Gastrocnemius medialis (tissue), 4 donors: Measurements from ENCODE around the gene TMEM161B. TPM values are rescaled to one million over a fixed set of nuclear protein-coding genes. Genes with fewer than 3 reads are reported as not detected.
"Not testable (repeated sequence)": the region's sequence is repeated elsewhere in the genome, so short reads cannot be mapped to it uniquely, and the experiment has no call there.

Source experiments
- ATAC-seq, 2 donors: fragments of 150-250 bp; one replicate each; pipeline ENCODE4 v1.9.1; 2016
- DNase-seq, 2 donors: peaks; one replicate each; pipeline ENCODE4 v3.0.0-alpha.2; 2019
- H3K27ac ChIP-seq, 4 donors: fragments of 200-600 bp; sonication (generic); 1 replicate in 1 of 4; 2 replicates in 3 of 4; pipeline ENCODE4 v1.5.1; 2016 to 2018; ENCODE audit warnings: mild to moderate bottlenecking in 2 of 4, moderate library complexity in 1 of 4
- H3K27me3 ChIP-seq, 3 donors: fragments of 200-600 bp; sonication (generic) in 2 of 3; 1 replicate in 1 of 3; 2 replicates in 2 of 3; pipeline versions ENCODE4 v1.5.1 to v1.6.0; 2016 to 2019; ENCODE audit warnings: mild to moderate bottlenecking in 1 of 3, moderate library complexity in 1 of 3
- H3K36me3 ChIP-seq, 2 donors: fragments of 200-600 bp; sonication (generic) in 1 of 2; one replicate each; pipeline ENCODE4 v1.5.1; 2017 to 2018
- H3K4me1 ChIP-seq, 2 donors: fragments of 200-600 bp; sonication (generic) in 1 of 2; one replicate each; pipeline ENCODE4 v1.5.1; 2016 to 2017; ENCODE audit warnings: mild to moderate bottlenecking in 2 of 2
- H3K4me3 ChIP-seq, 4 donors: fragments of 200-600 bp; sonication (generic) in 3 of 4; 1 replicate in 1 of 4; 2 replicates in 3 of 4; pipeline ENCODE4 v1.5.1; 2016 to 2019; ENCODE audit warnings: mild to moderate bottlenecking in 2 of 4
- H3K9me3 ChIP-seq, 3 donors: fragments of 200-600 bp; sonication (generic) in 2 of 3; 1 replicate in 1 of 3; 2 replicates in 2 of 3; pipeline ENCODE4 v1.5.1; 2016 to 2019
- POLR2A ChIP-seq, 2 donors: fragments of 450-650 bp; IDR thresholded peaks; one replicate each; pipeline ENCODE4 v1.6.1; 2017; ENCODE audit warnings: antibody characterized with exemption in 2 of 2, mild to moderate bottlenecking in 2 of 2, moderate library complexity in 2 of 2
- in situ Hi-C, 4 donors: fragments of 200-750 bp; cut with MboI; loops; one replicate each; pipeline versions ENCODE4 v1.15.0 to v1.8.0; 2017; ENCODE audit warnings: low sequenced_read_pairs in 4 of 4
- intact Hi-C: fragments of 100-400 bp; cut with DNase I; formaldehyde crosslinking; loops from one replicate; pipeline ENCODE4 v1.15.1; 2023; ENCODE audit warnings: low total_unique reads
- total RNA-seq, 4 donors: library from RNA; depleted of rRNA; stranded (reverse); fragments of >200 nt; gene quantifications; one replicate each; pipeline versions ENCODE4 v1.1.0 to v1.2.3, GENCODE V29; 2016
- TF ChIP-seq, protein P1 (sequence below), 5 experiments: fragments of 450-650 bp in 3 of 5; fragments of 200-600 bp in 2 of 5; sonication (generic) in 2 of 5; IDR thresholded peaks in 4 of 5; conservative IDR thresholded peaks in 1 of 5; 1 replicate in 4 of 5; 2 replicates in 1 of 5; pipeline ENCODE4 v1.5.1; 2016 to 2019; ENCODE audit warnings: antibody characterized with exemption in 5 of 5, mild to moderate bottlenecking in 3 of 5, moderate library complexity in 3 of 5

The TMEM161B gene
- total RNA-seq, 4 donors from 2014 or later, result 5.8 to 13.6 (median 6.3) TPM

DNA sequence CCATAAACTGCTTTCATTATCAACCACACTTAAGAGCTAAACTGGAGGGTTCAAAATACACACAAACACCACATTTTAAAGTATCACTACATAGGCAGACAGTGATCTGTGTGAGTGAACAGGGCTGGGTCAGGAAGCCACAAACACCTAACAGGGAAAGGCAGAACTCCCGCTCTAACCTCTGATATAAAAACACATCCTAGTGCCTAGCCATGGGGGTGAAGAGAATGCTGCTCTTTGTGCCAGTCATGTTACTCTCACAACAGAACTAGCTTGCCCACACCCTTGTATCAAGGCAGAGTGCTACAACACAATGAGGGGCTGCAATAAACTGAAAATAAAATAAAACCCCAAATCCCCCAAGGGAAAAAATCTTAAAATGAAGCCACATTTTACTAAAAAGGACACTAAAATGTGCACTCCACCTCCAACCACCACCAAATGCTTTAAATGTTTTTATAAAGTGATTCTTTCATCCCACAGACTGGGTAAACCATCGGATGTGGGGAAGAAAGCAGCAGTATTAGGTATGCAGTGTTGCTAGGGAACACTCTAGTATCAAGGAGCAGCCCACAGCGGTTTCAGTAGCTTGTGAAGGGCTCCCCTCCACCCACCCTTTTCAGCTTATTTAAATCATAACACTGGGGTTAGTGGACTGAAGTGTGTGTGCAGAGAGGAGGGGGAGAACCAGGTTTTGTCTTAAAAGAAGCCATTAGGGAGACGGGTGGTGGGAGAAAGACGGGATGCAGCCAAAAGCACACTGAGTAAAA lies 64.5 kb downstream of the TMEM161B start:
- no peak for ATAC-seq
- Histone ChIP-seq H3K36me3 (peaks cover 3 to 24% of the 10 kb centered on the region in 2 donors), H3K27me3 (no peaks in the 10 kb centered on the region), H3K4me1 (no peaks in the 10 kb centered on the region), H3K9me3 (no peaks in the 10 kb centered on the region), H3K4me3 (no peak overlapping the region), H3K27ac (no peak overlapping the region)
- in situ Hi-C loops (no loop called here), intact Hi-C loops (no loop called here)
- TF ChIP-seq, protein P1, sequence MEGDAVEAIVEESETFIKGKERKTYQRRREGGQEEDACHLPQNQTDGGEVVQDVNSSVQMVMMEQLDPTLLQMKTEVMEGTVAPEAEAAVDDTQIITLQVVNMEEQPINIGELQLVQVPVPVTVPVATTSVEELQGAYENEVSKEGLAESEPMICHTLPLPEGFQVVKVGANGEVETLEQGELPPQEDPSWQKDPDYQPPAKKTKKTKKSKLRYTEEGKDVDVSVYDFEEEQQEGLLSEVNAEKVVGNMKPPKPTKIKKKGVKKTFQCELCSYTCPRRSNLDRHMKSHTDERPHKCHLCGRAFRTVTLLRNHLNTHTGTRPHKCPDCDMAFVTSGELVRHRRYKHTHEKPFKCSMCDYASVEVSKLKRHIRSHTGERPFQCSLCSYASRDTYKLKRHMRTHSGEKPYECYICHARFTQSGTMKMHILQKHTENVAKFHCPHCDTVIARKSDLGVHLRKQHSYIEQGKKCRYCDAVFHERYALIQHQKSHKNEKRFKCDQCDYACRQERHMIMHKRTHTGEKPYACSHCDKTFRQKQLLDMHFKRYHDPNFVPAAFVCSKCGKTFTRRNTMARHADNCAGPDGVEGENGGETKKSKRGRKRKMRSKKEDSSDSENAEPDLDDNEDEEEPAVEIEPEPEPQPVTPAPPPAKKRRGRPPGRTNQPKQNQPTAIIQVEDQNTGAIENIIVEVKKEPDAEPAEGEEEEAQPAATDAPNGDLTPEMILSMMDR (IDR thresholded peaks at IDR 0.05 in 4 of 5, conservative IDR thresholded peaks at IDR 0.05 in 1 of 5), result no peak
- TF ChIP-seq POLR2A (IDR thresholded peaks at IDR 0.05), result no peak
- DNase-seq, result no peak

DNA sequence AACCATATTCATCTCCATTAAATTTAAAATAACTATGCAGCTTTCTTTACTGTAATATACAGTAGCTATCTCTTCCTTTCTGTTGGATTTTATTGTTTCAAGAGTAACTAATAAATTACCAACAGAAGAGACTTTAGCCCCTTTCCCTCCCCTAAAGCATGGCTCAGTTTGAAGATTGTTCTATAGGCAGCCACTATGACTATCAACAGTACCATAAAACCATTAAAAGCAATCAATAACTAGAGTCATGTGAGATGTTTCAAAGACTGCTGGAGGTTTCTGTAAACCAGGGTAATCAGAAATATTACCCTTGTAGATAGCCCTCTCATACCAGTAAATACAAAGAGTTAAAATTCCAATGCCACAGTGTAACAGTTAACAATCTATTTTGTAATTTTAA lies 73.0 kb downstream of the TMEM161B start:
- no peak for ATAC-seq
- no peak overlapping the region for H3K4me3 ChIP-seq
- H3K4me1 ChIP-seq, result no peaks in the 10 kb centered on the region
- no peaks in the 10 kb centered on the region for H3K9me3 ChIP-seq
- DNase-seq, result no peak
- peaks cover 0 to 3% of the 10 kb centered on the region in 2 donors for H3K36me3 ChIP-seq
- intact Hi-C loops, result no loop called here
- H3K27me3 ChIP-seq, result no peaks in the 10 kb centered on the region
- H3K27ac ChIP-seq, result no peak overlapping the region
- TF ChIP-seq, protein P1 (IDR thresholded peaks at IDR 0.05 in 4 of 5, conservative IDR thresholded peaks at IDR 0.05 in 1 of 5), result no peak
- TF ChIP-seq POLR2A (IDR thresholded peaks at IDR 0.05), result no peak
- in situ Hi-C loops, result no loop called here

DNA sequence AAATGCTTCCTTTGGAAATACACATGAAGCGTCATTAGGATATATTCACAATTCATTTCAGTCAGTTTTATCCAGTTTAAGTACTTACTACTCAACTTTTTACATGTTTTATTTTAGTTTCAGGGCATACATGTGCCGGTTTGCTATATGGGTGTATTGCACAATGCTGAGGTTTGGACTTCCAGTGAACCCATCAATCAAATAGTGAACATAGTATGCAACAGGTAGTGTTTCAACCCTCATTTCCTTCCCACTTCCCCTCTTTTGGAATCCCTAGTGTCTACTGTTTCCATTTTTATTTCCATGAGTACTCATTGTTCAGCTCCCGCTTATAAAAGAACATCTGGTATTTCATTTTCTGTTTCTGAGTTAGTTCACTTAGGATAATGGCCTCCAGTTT lies 74.7 kb downstream of the TMEM161B start:
- peaks cover 0 to 8% of the 10 kb centered on the region in 2 donors for H3K36me3 ChIP-seq
- DNase-seq, result no peak
- in situ Hi-C loops, result no loop called here
- no peaks in the 10 kb centered on the region for H3K9me3 ChIP-seq
- intact Hi-C loops, result no loop called here
- H3K4me1 ChIP-seq, result no peaks in the 10 kb centered on the region
- no peak for ATAC-seq
- no peaks in the 10 kb centered on the region for H3K27me3 ChIP-seq
- no peak overlapping the region for H3K27ac ChIP-seq
- TF ChIP-seq POLR2A (IDR thresholded peaks at IDR 0.05), result no peak
- TF ChIP-seq, protein P1 (IDR thresholded peaks at IDR 0.05 in 4 of 5, conservative IDR thresholded peaks at IDR 0.05 in 1 of 5), result no peak
- H3K4me3 ChIP-seq, result no peak overlapping the region

DNA sequence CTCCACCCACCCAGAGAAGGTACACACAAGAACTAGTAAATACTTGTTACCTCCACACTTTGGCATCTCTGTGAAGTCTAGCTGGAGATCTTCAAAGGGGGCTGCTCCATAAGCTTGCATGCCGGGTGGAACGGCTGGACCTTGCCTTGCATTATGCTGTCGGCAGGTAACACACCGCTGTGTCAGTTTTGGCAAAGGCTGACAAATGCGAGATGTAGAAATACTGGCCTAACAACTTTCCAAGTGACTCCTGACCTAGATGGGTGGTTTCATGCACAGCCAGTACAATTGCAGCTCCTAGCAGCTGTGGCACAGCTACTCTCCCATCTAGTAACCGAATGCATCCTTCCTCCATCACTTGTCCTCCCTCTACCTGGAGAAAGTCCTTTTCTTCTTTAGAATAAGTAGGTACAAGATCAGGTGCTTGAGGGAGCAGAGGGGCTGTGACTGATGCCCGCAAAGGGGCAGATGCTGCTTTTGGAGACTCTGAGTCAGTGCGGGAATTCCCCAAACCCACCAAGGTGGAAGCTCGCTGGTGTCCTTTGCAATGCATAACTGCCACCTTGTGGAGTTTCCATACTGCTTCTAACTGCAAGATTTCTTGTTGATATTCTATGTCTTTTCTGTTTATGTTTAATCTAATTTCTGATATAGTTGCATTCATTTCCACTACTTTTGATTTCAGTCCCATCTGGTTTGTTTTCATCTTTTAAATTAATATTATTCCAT lies 78.4 kb downstream of the TMEM161B start:
- no peaks in the 10 kb centered on the region for H3K27me3 ChIP-seq
- no peaks in the 10 kb centered on the region for H3K4me1 ChIP-seq
- in situ Hi-C loops (no loop called here), intact Hi-C loops (no loop called here)
- H3K4me3 ChIP-seq, result no peak overlapping the region
- peaks cover 0 to 19% of the 10 kb centered on the region in 2 donors for H3K36me3 ChIP-seq
- no peaks in the 10 kb centered on the region for H3K9me3 ChIP-seq
- ATAC-seq (no peak), DNase-seq (no peak)
- no peak for TF ChIP-seq POLR2A (IDR thresholded peaks at IDR 0.05)
- TF ChIP-seq, protein P1 (IDR thresholded peaks at IDR 0.05 in 4 of 5, conservative IDR thresholded peaks at IDR 0.05 in 1 of 5), result no peak
- no peak overlapping the region for H3K27ac ChIP-seq

DNA sequence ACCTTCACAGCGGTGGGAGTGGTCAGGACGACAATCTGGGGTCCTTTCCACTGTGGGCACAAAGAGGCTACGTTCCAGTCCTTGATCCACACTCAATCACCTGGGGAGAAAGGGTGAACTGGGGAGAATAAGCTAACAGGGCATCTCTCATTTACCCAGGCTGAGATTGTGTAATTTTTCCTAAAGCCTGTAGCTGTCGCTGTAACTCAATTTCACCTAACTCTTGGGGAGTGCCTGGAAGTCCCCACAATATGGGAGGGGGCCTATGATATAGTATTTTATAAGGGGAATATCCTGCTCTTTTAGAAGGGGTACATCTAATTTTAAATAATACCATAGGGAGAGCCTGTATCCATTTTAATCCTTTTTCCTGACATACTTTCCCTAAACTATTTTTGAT lies 79.2 kb downstream of the TMEM161B start:
- H3K9me3 ChIP-seq, in situ Hi-C loops, intact Hi-C loops, ATAC-seq, H3K4me3 ChIP-seq, H3K27ac ChIP-seq, DNase-seq, H3K27me3 ChIP-seq, H3K4me1 ChIP-seq: not testable (repeated sequence)
- peaks cover 0 to 19% of the 10 kb centered on the region in 2 donors for H3K36me3 ChIP-seq
